MCF 10A (cell line): ENCODE measurements around the gene CCDC175. TPM values are rescaled to one million over a fixed set of nuclear protein-coding genes. Genes with fewer than 3 reads are reported as not detected.

Source experiments
- BruUV-seq: library from RNA; stranded (reverse); fragments of 400-500 nt; replicated peaks from 2 replicates; lab custom pipeline; 2021; lab: Mats Ljungman, UMichigan
- CTCF ChIA-PET: fragments of 300-600 bp; sonication (Branson Sonifier 250); formaldehyde crosslinking; extraction: SDS; loops from one replicate; lab custom pipeline; 2021; ENCODE audit warnings: antibody characterized with exemption, inconsistent platforms; lab: Yijun Ruan, JAX
- POLR2A ChIA-PET: fragments of 300-600, 350-650 bp; sonication (Branson Sonifier 250); formaldehyde crosslinking; extraction: SDS; loops from one replicate; lab custom pipeline; 2020; ENCODE audit warnings: antibody characterized with exemption, inconsistent platforms; lab: Yijun Ruan, JAX
- DNase-seq: peaks from one replicate; pipeline ENCODE4 v3.0.0-alpha.2; 2018; ENCODE audit not compliant: unreplicated experiment
- H3K27ac Mint-ChIP-seq: one replicate; pipeline ENCODE4 v1.8.0; 2022; ENCODE audit warnings: mild to moderate bottlenecking, low read depth, mixed read lengths; ENCODE audit not compliant: unreplicated experiment
- H3K27me3 Mint-ChIP-seq: one replicate; pipeline ENCODE4 v1.8.0; 2022; ENCODE audit warnings: mixed read lengths; ENCODE audit not compliant: insufficient read depth, unreplicated experiment
- H3K36me3 Mint-ChIP-seq: one replicate; pipeline ENCODE4 v1.8.0; 2022; ENCODE audit warnings: mild to moderate bottlenecking, moderate library complexity, mixed read lengths; ENCODE audit not compliant: insufficient read depth, unreplicated experiment
- H3K4me1 Mint-ChIP-seq: one replicate; pipeline ENCODE4 v1.8.0; 2022; ENCODE audit warnings: mixed read lengths; ENCODE audit not compliant: insufficient read depth, unreplicated experiment
- H3K4me3 Mint-ChIP-seq: one replicate; pipeline ENCODE4 v1.8.0; 2022; ENCODE audit warnings: mild to moderate bottlenecking, moderate library complexity, mixed read lengths; ENCODE audit not compliant: unreplicated experiment
- H3K9me3 Mint-ChIP-seq: one replicate; pipeline ENCODE4 v1.8.0; 2022; ENCODE audit warnings: mixed read lengths; ENCODE audit not compliant: unreplicated experiment
- CTCF ChIP-seq: fragments of 200-600 bp; IDR thresholded peaks from one replicate; pipeline ENCODE4 v1.8.0; 2022; ENCODE audit warnings: antibody characterized with exemption, mild to moderate bottlenecking; ENCODE audit not compliant: unreplicated experiment
- intact Hi-C: fragments of 100-400 bp; cut with micrococcal nuclease; formaldehyde crosslinking; loops from 2 replicates; pipeline ENCODE4 v1.14.1; 2022
- total RNA-seq: library from RNA; stranded (reverse); gene quantifications from 2 replicates; pipeline ENCODE4 v1.2.3, GENCODE V29; 2022

The CCDC175 gene
- total RNA-seq, 1 experiment from 2014 or later, result not detected

DNA sequence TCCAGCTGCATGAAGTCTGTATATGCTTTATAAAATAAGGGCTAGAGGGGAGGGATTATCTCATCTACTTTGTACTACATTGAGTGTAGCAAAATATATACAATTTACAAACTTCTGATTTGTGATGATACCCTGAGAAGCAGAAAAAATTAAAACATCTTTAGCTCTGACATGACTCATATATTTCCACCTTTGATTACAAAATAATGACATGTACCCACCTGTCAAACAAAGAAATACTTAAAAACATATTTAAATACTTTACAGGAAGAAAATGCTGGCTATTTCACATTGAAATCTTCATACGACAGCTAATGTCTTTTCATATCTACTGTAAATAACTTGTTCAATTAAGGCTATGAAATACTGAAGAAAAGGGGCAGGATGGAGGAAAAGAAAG, 114.7 kb downstream of the CCDC175 start:
- BruUV-seq, result no TSS peak
- Mint-ChIP-seq H3K9me3 (peaks cover 7% of the 10 kb centered on the region), H3K4me1 (no peaks in the 10 kb centered on the region), H3K27me3 (no peaks in the 10 kb centered on the region), H3K36me3 (peaks cover 76% of the 10 kb centered on the region), H3K27ac (no peak overlapping the region), H3K4me3 (no peak overlapping the region)
- no peak for DNase-seq
- CTCF ChIA-PET, result interaction anchor here (0.6 kb wide), 1 partner anchor 38 kb away, joined by 3 read pairs; no protein-coding TSS in a partner anchor
- POLR2A ChIA-PET, result interaction anchor here (0.7 to 1.8 kb wide), 4 partner anchors 11 to 704 kb away, joined by 3 to 8 read pairs (median 4); partner anchors contain the start of genes JKAMP and L3HYPDH
- TF ChIP-seq CTCF, result no peak
- intact Hi-C loops, result no loop called here

GRCh38 chr14:59460378-59460777, 116.2 kb downstream of the CCDC175 start:
- TF ChIP-seq CTCF, result no peak
- no peak overlapping the region for H3K27ac Mint-ChIP-seq

DNA sequence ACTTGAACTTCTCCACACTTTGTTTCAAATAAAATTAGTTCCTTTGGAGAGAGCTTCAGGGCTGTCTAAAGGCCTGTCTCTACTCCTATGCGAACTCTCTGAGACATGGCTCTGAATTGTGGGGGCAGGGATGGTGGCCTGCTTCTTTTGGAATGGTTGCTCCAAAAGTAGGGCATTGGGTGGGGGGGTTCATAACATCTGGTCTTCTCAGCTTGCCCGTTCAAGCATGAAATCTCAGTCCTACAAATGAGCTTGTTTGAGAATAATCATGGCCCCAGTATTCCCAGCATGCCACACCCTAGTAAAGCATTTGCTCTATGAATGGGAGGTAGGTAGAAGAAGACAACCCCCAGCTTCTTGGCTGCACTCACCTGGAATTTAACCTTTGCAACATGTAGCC, 118.1 kb downstream of the CCDC175 start:
- peaks cover 7% of the 10 kb centered on the region for H3K9me3 Mint-ChIP-seq
- H3K36me3 Mint-ChIP-seq, result peaks cover 86% of the 10 kb centered on the region
- no peaks in the 10 kb centered on the region for H3K27me3 Mint-ChIP-seq
- no peaks in the 10 kb centered on the region for H3K4me1 Mint-ChIP-seq
- no peak overlapping the region for H3K4me3 Mint-ChIP-seq
- no peak for TF ChIP-seq CTCF
- intact Hi-C loops, result no loop called here
- no peak overlapping the region for H3K27ac Mint-ChIP-seq
- no TSS peak for BruUV-seq
- DNase-seq, result no peak
- CTCF ChIA-PET, result interaction anchor here (0.7 to 2.4 kb wide), 4 partner anchors 10 to 333 kb away, joined by 4 to 13 read pairs (median 6); no protein-coding TSS in a partner anchor
- POLR2A ChIA-PET, result interaction anchor here (0.5 to 1.0 kb wide), 4 partner anchors 11 to 510 kb away, joined by 3 read pairs; partner anchors contain the start of genes JKAMP and L3HYPDH

More at GRCh38 chr14:59460378-59460777, 116.2 kb downstream of the CCDC175 start:
- peaks cover 85% of the 10 kb centered on the region for H3K36me3 Mint-ChIP-seq
- ChIA-PET POLR2A (no interaction called here), CTCF (interaction anchor here (1.0 to 1.7 kb wide), 2 partner anchors 10 to 47 kb away, joined by 3 to 6 read pairs; no protein-coding TSS in a partner anchor)
- H3K4me1 Mint-ChIP-seq, result no peaks in the 10 kb centered on the region
- DNase-seq, result no peak
- H3K27me3 Mint-ChIP-seq, result no peaks in the 10 kb centered on the region
- H3K9me3 Mint-ChIP-seq, result peaks cover 7% of the 10 kb centered on the region
- intact Hi-C loops, result no loop called here
- H3K4me3 Mint-ChIP-seq, result no peak overlapping the region
- no TSS peak for BruUV-seq

- BruUV-seq, result no TSS peak
- no peak overlapping the region for H3K27ac Mint-ChIP-seq
- H3K27me3 Mint-ChIP-seq, result no peaks in the 10 kb centered on the region
- no peak overlapping the region for H3K4me3 Mint-ChIP-seq
- no peak for DNase-seq
- CTCF ChIA-PET, result interaction anchor here (0.6 to 1.4 kb wide), 2 partner anchors 29 to 329 kb away, joined by 3 to 4 read pairs; partner anchors contain the start of genes JKAMP and L3HYPDH
- peaks cover 7% of the 10 kb centered on the region for H3K9me3 Mint-ChIP-seq
- H3K4me1 Mint-ChIP-seq, result no peaks in the 10 kb centered on the region
- peaks cover 75% of the 10 kb centered on the region for H3K36me3 Mint-ChIP-seq
- no peak for TF ChIP-seq CTCF
- intact Hi-C loops, result no loop called here
- POLR2A ChIA-PET, result no interaction called here
Observed at GRCh38 chr14:59455411-59455810, 121.2 kb downstream of the CCDC175 start.

Other genes with a start within 250 kb of the CCDC175 start
- gene GPR135, start 111.4 kb downstream of the CCDC175 start, total RNA-seq, result 7.6 and 7.7 TPM in 2 replicates
- 32.5 and 35.0 TPM in 2 replicates for gene L3HYPDH, start 92.4 kb downstream of the CCDC175 start, total RNA-seq
- 29.7 and 35.8 TPM in 2 replicates for gene JKAMP, start 92.3 kb downstream of the CCDC175 start, total RNA-seq